Fibroblast of lung (primary cell): ENCODE data around the gene STX8. TPM values are rescaled to one million over a fixed set of nuclear protein-coding genes. Genes with fewer than 3 reads are reported as not detected.

ENCODE experiments used
- DNase-seq, 2 donors: peaks; one replicate each; pipeline versions ENCODE4 v3.0.0 to v3.0.0-alpha.2; 2010; ENCODE audit warnings: low read depth in 2 of 2
- H2AFZ ChIP-seq: 2 replicates; pipeline ENCODE4 v1.5.1; 2012; ENCODE audit warnings: low read length, control low read depth, inconsistent platforms
- H3K27ac ChIP-seq: 2 replicates; pipeline ENCODE4 v1.5.1; 2011; ENCODE audit warnings: low read length, control low read depth; ENCODE audit not compliant: insufficient read depth
- H3K27me3 ChIP-seq: 2 replicates; pipeline ENCODE4 v1.5.1; 2011; ENCODE audit warnings: mild to moderate bottlenecking, low read length; ENCODE audit not compliant: control insufficient read depth, insufficient read depth
- H3K36me3 ChIP-seq: 2 replicates; pipeline ENCODE4 v1.5.1; 2011; ENCODE audit warnings: low read length; ENCODE audit not compliant: control insufficient read depth, insufficient read depth
- H3K4me1 ChIP-seq: 2 replicates; pipeline ENCODE4 v1.5.1; 2011; ENCODE audit warnings: low read length; ENCODE audit not compliant: control insufficient read depth, insufficient read depth; ENCODE audit errors: extremely low read depth
- H3K4me2 ChIP-seq: 2 replicates; pipeline ENCODE4 v1.5.1; 2011; ENCODE audit warnings: low read length, control low read depth; ENCODE audit not compliant: insufficient read depth; ENCODE audit errors: extremely low read depth
- H3K4me3 ChIP-seq, 4 experiments: fragments of 200-600 bp in 1 of 4; sonication (generic) in 1 of 4; replicated peaks in 1 of 4; 2 replicates each; pipeline ENCODE4 v1.5.1; 2011 to 2016; ENCODE audit warnings: low read length in 4 of 4, low read depth in 3 of 4, mild to moderate bottlenecking in 3 of 4, control low read depth in 2 of 4, inconsistent platforms in 1 of 4, mixed read lengths in 1 of 4; ENCODE audit not compliant: insufficient read depth in 1 of 4; ENCODE audit errors: control extremely low read depth in 1 of 4
- H3K79me2 ChIP-seq: 2 replicates; pipeline ENCODE4 v1.5.1; 2012; ENCODE audit warnings: mild to moderate bottlenecking, low read length, inconsistent platforms; ENCODE audit not compliant: control insufficient read depth, insufficient read depth
- H3K9ac ChIP-seq: 2 replicates; pipeline ENCODE4 v1.5.1; 2011; ENCODE audit warnings: mild to moderate bottlenecking, low read length, control low read depth; ENCODE audit not compliant: insufficient read depth
- H3K9me3 ChIP-seq: 2 replicates; pipeline ENCODE4 v1.5.1; 2012; ENCODE audit warnings: low read depth, low read length; ENCODE audit not compliant: control insufficient read depth, insufficient read depth
- H4K20me1 ChIP-seq: 2 replicates; pipeline ENCODE4 v1.5.1; 2011; ENCODE audit warnings: low read length; ENCODE audit not compliant: control insufficient read depth, insufficient read depth; ENCODE audit errors: extremely low read depth
- EZH2 ChIP-seq: IDR thresholded peaks from 2 replicates; pipeline ENCODE4 v1.5.1; 2012; ENCODE audit warnings: low read length, control low read depth, mild to moderate bottlenecking; ENCODE audit errors: missing control alignments
- polyA plus RNA-seq, 2 donors: library from polyadenylated mRNA; depleted of rRNA in 1 of 2; stranded (reverse) in 1 of 2; unstranded in 1 of 2; fragments of >200 nt; gene quantifications; 2 replicates each; pipeline ENCODE4 v1.2.1, GENCODE V29; 2011 to 2012; ENCODE audit warnings: missing spikeins in 1 of 2
- total RNA-seq: library from RNA; depleted of rRNA; stranded (reverse); fragments of >200 nt; gene quantifications from 2 replicates; pipeline ENCODE4 v1.2.1, GENCODE V29; 2014
- TF ChIP-seq, protein P1 (sequence below), 2 donors: IDR thresholded peaks in 1 of 2; conservative IDR thresholded peaks in 1 of 2; 1 replicate in 1 of 2; 2 replicates in 1 of 2; pipeline ENCODE4 v1.5.1; 2011 to 2012; ENCODE audit warnings: low read length in 2 of 2, control low read depth in 1 of 2, inconsistent platforms in 1 of 2, low read depth in 1 of 2, mild to moderate bottlenecking in 1 of 2

Gene STX8
- total and polyA plus RNA-seq, 2 donors (not counting 1 experiment from before 2014, with no cell fraction given): 84.7 to 128 TPM

DNA sequence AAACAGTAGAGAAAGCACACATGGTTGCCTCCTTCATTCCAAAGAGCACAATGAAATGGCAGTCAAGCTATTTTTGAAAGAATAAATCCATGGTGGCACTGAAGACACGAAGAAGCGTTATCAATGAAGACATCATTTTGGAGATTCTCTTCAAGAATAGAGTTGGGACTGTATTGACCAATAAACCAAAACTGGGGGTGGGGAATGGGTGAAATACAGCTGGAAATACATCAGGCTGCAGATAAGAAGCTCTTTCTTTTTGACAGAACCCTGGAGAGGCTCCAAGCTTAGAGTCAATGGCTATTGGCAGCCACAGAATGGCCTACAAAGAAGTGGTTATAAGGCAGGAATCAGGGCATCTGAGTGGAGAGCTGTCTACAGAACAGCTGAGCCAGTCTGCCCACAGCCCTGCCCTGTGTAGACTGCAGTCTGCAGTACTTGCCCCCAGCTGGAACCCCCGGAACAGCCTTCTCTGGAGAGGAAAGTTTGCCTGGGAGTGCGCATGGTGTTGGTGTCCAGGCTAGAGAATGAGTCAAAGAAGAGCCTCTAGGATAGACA, 100.4 kb downstream of the STX8 start:
- no peak overlapping the region for H3K4me3 ChIP-seq
- no peaks in the 10 kb centered on the region for H3K79me2 ChIP-seq
- no peaks in the 10 kb centered on the region for H3K36me3 ChIP-seq
- no peak overlapping the region for H3K9ac ChIP-seq
- H3K27me3 ChIP-seq: no peaks in the 10 kb centered on the region
- H3K4me2 ChIP-seq: no peak overlapping the region
- H3K4me1 ChIP-seq: peaks cover 4% of the 10 kb centered on the region
- no peak overlapping the region for H3K27ac ChIP-seq
- peak in 1 of 2 donors; percentile 39 for DNase-seq
- H3K9me3 ChIP-seq: no peaks in the 10 kb centered on the region
- TF ChIP-seq, protein P1, sequence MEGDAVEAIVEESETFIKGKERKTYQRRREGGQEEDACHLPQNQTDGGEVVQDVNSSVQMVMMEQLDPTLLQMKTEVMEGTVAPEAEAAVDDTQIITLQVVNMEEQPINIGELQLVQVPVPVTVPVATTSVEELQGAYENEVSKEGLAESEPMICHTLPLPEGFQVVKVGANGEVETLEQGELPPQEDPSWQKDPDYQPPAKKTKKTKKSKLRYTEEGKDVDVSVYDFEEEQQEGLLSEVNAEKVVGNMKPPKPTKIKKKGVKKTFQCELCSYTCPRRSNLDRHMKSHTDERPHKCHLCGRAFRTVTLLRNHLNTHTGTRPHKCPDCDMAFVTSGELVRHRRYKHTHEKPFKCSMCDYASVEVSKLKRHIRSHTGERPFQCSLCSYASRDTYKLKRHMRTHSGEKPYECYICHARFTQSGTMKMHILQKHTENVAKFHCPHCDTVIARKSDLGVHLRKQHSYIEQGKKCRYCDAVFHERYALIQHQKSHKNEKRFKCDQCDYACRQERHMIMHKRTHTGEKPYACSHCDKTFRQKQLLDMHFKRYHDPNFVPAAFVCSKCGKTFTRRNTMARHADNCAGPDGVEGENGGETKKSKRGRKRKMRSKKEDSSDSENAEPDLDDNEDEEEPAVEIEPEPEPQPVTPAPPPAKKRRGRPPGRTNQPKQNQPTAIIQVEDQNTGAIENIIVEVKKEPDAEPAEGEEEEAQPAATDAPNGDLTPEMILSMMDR (conservative IDR thresholded peaks at IDR 0.05 in 1 of 2, IDR thresholded peaks at IDR 0.05 in 1 of 2; ENCODE audit: low read depth in 1 of 2, low read length in 2 of 2): no peak
- no peak for TF ChIP-seq EZH2
- no peaks in the 10 kb centered on the region for H4K20me1 ChIP-seq
- H2AFZ ChIP-seq: no peak overlapping the region

DNA sequence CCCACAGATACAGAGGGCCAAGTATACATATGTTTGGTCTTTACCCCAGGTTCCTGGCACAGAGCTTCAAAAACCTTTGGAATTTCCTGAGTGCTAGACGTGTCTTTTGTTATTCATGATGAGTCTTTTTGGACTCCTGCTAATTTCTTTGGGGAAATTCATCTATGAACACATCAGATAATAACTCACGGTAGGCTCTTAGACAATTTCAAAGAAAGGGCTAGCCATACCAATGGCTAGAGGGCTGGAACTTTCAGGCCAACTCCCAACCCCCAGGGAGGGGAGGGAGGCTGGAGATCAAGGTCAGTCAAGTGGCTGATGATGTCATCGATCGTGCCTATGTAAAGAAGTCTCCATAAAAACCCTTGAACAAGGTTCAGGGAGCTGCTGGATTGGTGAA, 101.9 kb downstream of the STX8 start:
- H3K9me3 ChIP-seq: no peaks in the 10 kb centered on the region
- H4K20me1 ChIP-seq: no peaks in the 10 kb centered on the region
- peaks cover 4% of the 10 kb centered on the region for H3K4me1 ChIP-seq
- H3K9ac ChIP-seq: no peak overlapping the region
- DNase-seq: peak; percentile 6 to 94
- H3K36me3 ChIP-seq: no peaks in the 10 kb centered on the region
- no peak overlapping the region for H3K4me2 ChIP-seq
- H3K79me2 ChIP-seq: no peaks in the 10 kb centered on the region
- H2AFZ ChIP-seq: no peak overlapping the region
- no peaks in the 10 kb centered on the region for H3K27me3 ChIP-seq
- no peak overlapping the region for H3K4me3 ChIP-seq
- TF ChIP-seq, protein P1 (conservative IDR thresholded peaks at IDR 0.05 in 1 of 2, IDR thresholded peaks at IDR 0.05 in 1 of 2; ENCODE audit: low read depth in 1 of 2, low read length in 2 of 2): no peak
- TF ChIP-seq EZH2: no peak
- no peak overlapping the region for H3K27ac ChIP-seq

DNA sequence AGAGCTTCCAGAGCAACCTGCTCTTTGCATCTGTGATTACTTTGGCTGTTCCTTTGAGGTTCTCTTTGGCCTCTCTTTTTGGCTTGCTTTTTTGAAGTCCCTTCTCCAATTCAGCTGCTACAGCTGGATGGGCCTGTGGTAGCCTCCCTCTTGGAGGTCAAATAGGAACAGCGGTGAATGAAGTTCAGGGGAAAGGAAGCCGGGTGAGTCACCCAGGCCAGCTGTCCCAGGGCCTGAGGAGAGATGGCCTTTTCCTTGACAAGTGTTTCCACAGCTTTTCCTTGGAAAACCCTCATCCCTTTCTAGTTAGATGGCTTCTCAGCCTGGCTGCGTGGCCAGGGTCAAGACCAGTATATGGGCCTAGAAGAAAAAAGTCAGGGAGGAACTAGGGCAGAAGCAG, 103.1 kb downstream of the STX8 start:
- Histone ChIP-seq H3K79me2 (no peaks in the 10 kb centered on the region), H3K4me1 (peaks cover 4% of the 10 kb centered on the region), H3K4me2 (no peak overlapping the region), H4K20me1 (no peaks in the 10 kb centered on the region), H3K27ac (no peak overlapping the region), H3K9me3 (no peaks in the 10 kb centered on the region), H3K27me3 (no peaks in the 10 kb centered on the region), H3K36me3 (no peaks in the 10 kb centered on the region), H3K9ac (no peak overlapping the region), H2AFZ (no peak overlapping the region), H3K4me3 (no peak overlapping the region)
- no peak for TF ChIP-seq EZH2
- TF ChIP-seq, protein P1 (conservative IDR thresholded peaks at IDR 0.05 in 1 of 2, IDR thresholded peaks at IDR 0.05 in 1 of 2; ENCODE audit: low read depth in 1 of 2, low read length in 2 of 2): no peak
- DNase-seq: peak; percentile 58 to 79
